SK-N-SH (cell line): Measurements from ENCODE around the gene CENPX. TPM values are rescaled to one million over a fixed set of nuclear protein-coding genes. Genes with fewer than 3 reads are reported as not detected.

Experiments used
- CTCF ChIA-PET: fragments of 300-600, 350-600 bp; formaldehyde crosslinking; extraction: SDS; loops from one replicate; lab custom pipeline; 2021; lab: Yijun Ruan, JAX
- POLR2A ChIA-PET: fragments of 350-600 bp; sonication (Branson Sonifier 250); formaldehyde crosslinking; extraction: SDS; loops from one replicate; lab custom pipeline; 2020; ENCODE audit warnings: antibody characterized with exemption, inconsistent platforms; lab: Yijun Ruan, JAX
- DNase-seq: peaks from one replicate; pipeline ENCODE4 v3.0.0; 2012
- H2AFZ ChIP-seq: fragments of 200-600 bp; sonication (generic); 2 replicates; pipeline ENCODE4 v1.8.1; 2016; ENCODE audit warnings: antibody characterized with exemption, mild to moderate bottlenecking, low read depth
- H3F3A ChIP-seq: fragments of 200-600 bp; sonication (generic); replicated peaks from 2 replicates; pipeline ENCODE3; 2016; ENCODE audit warnings: antibody characterized with exemption, mild to moderate bottlenecking; ENCODE audit not compliant: insufficient read depth
- H3K27ac ChIP-seq, 2 experiments: fragments of 200-500 bp in 1 of 2; fragments of 200-600 bp in 1 of 2; sonication (Bioruptor generic) in 1 of 2; sonication (generic), shearing (Covaris generic) in 1 of 2; 2 replicates each; pipeline versions ENCODE4 v1.5.1 to v1.6.1; 2014 to 2016; ENCODE audit warnings: low read depth in 2 of 2, inconsistent platforms in 1 of 2, low read length in 1 of 2, mild to moderate bottlenecking in 1 of 2, mixed read lengths in 1 of 2
- H3K27me3 ChIP-seq: fragments of 200-600 bp; sonication (generic), shearing (Covaris generic); 2 replicates; pipeline ENCODE4 v1.6.1; 2016; ENCODE audit warnings: mixed run types; ENCODE audit not compliant: insufficient read depth
- H3K36me3 ChIP-seq, 2 experiments: fragments of 200-500 bp in 1 of 2; fragments of 200-600 bp in 1 of 2; sonication (Bioruptor generic) in 1 of 2; sonication (generic) in 1 of 2; replicated peaks in 1 of 2; 2 replicates each; pipeline versions ENCODE3 to v1.5.1; 2014 to 2016; ENCODE audit warnings: low read length in 1 of 2, mild to moderate bottlenecking in 1 of 2; ENCODE audit not compliant: insufficient read depth in 2 of 2, control insufficient read depth in 1 of 2
- H3K4me1 ChIP-seq, 2 experiments: fragments of 200-500 bp in 1 of 2; fragments of 200-600 bp in 1 of 2; sonication (Bioruptor generic) in 1 of 2; sonication (generic), shearing (Covaris generic) in 1 of 2; 2 replicates each; pipeline versions ENCODE4 v1.5.1 to v1.6.1; 2014 to 2016; ENCODE audit warnings: low read depth in 1 of 2, low read length in 1 of 2, mixed run types in 1 of 2; ENCODE audit not compliant: insufficient read depth in 2 of 2, control insufficient read depth in 1 of 2
- H3K4me2 ChIP-seq: fragments of 200-600 bp; sonication (generic), shearing (Covaris generic); 2 replicates; pipeline ENCODE4 v1.6.1; 2017; ENCODE audit warnings: mixed run types
- H3K4me3 ChIP-seq, 2 experiments: fragments of 200-500 bp in 1 of 2; fragments of 200-600 bp in 1 of 2; sonication (Bioruptor generic) in 1 of 2; sonication (generic), shearing (Covaris generic) in 1 of 2; 2 replicates each; pipeline versions ENCODE4 v1.5.1 to v1.8.1; 2014 to 2016; ENCODE audit warnings: low read depth in 2 of 2, inconsistent platforms in 1 of 2, low read length in 1 of 2, mild to moderate bottlenecking in 1 of 2, mixed read lengths in 1 of 2, moderate library complexity in 1 of 2
- H3K79me2 ChIP-seq: fragments of 200-600 bp; sonication (generic); 2 replicates; pipeline ENCODE4 v1.8.1; 2017; ENCODE audit warnings: mild to moderate bottlenecking; ENCODE audit not compliant: insufficient read depth
- H3K9ac ChIP-seq: fragments of 200-600 bp; sonication (generic); 2 replicates; pipeline ENCODE4 v1.6.1; 2017; ENCODE audit warnings: mixed run types
- H3K9me2 ChIP-seq: fragments of 200-600 bp; sonication (generic); 2 replicates; pipeline ENCODE4 v1.6.1; 2017; ENCODE audit warnings: mixed run types
- H3K9me3 ChIP-seq: fragments of 200-600 bp; sonication (generic); 2 replicates; pipeline ENCODE4 v1.6.1; 2017; ENCODE audit warnings: mixed run types, mild to moderate bottlenecking, moderate library complexity
- H4K20me1 ChIP-seq: fragments of 200-600 bp; sonication (generic); 2 replicates; pipeline ENCODE4 v1.6.1; 2017; ENCODE audit warnings: mild to moderate bottlenecking, mixed run types; ENCODE audit not compliant: insufficient read depth
- EP300 ChIP-seq, 2 experiments: IDR thresholded peaks; 2 replicates each; pipeline versions ENCODE4 v1.4.0 to v1.6.1; 2012; ENCODE audit warnings: borderline replicate concordance in 1 of 2, low read depth in 1 of 2, low read length in 1 of 2
- EZH2phosphoT487 ChIP-seq: fragments of 200-600 bp; sonication (generic); IDR thresholded peaks from 2 replicates; pipeline ENCODE4 v1.6.1; 2017; ENCODE audit warnings: low read depth, mixed run types, mild to moderate bottlenecking, antibody characterized with exemption, moderate library complexity, borderline replicate concordance
- FOXJ3 ChIP-seq: sonication (generic); formaldehyde crosslinking; IDR thresholded peaks from 2 replicates; pipeline ENCODE4 v1.5.1; 2020; ENCODE audit warnings: mild to moderate bottlenecking, missing genetic modification reagents
- FOXM1 ChIP-seq: IDR thresholded peaks from 2 replicates; pipeline ENCODE4 v1.4.0; 2012; ENCODE audit warnings: low read depth, mild to moderate bottlenecking
- GABPA ChIP-seq: IDR thresholded peaks from 2 replicates; pipeline ENCODE4 v1.4.0; 2012; ENCODE audit warnings: low read depth, mild to moderate bottlenecking
- IRF3 ChIP-seq: fragments of 150-350 bp; IDR thresholded peaks from 2 replicates; pipeline ENCODE4 v1.6.1; 2016; ENCODE audit warnings: mild to moderate bottlenecking, low read depth, low read length
- JUND ChIP-seq: IDR thresholded peaks from 2 replicates; pipeline ENCODE4 v1.4.0; 2012
- MXI1 ChIP-seq: IDR thresholded peaks from 2 replicates; pipeline ENCODE4 v1.6.1; 2012; ENCODE audit warnings: mild to moderate bottlenecking, low read depth, low read length, improper control_type of control experiment
- NFIC ChIP-seq: IDR thresholded peaks from 2 replicates; pipeline ENCODE4 v1.4.0; 2012; ENCODE audit warnings: borderline replicate concordance
- PBX3 ChIP-seq: IDR thresholded peaks from 2 replicates; pipeline ENCODE4; 2012
- POLR2AphosphoS5 ChIP-seq: IDR thresholded peaks from 2 replicates; pipeline ENCODE4 v1.6.1; 2012; ENCODE audit warnings: low read depth, low read length
- RAD21 ChIP-seq: IDR thresholded peaks from 2 replicates; pipeline ENCODE4 v1.6.1; 2012; ENCODE audit warnings: mild to moderate bottlenecking, low read length
- RCOR1 ChIP-seq: fragments of 150-350 bp; IDR thresholded peaks from 2 replicates; pipeline ENCODE4 v1.6.1; 2017; ENCODE audit warnings: antibody characterized with exemption, low read length
- RFX5 ChIP-seq: IDR thresholded peaks from 2 replicates; pipeline ENCODE4 v1.6.1; 2012; ENCODE audit warnings: mild to moderate bottlenecking, improper control_type of control experiment, low read length
- RXRA ChIP-seq: IDR thresholded peaks from 2 replicates; pipeline ENCODE4 v1.4.0; 2012; ENCODE audit warnings: low read depth, mild to moderate bottlenecking, borderline replicate concordance
- SMC3 ChIP-seq: IDR thresholded peaks from 2 replicates; pipeline ENCODE4 v1.6.1; 2012; ENCODE audit warnings: low read depth, low read length, improper control_type of control experiment
- TAF1 ChIP-seq: IDR thresholded peaks from 2 replicates; pipeline ENCODE4 v1.6.1; 2012; ENCODE audit warnings: low read depth, mild to moderate bottlenecking, low read length, moderate library complexity, borderline replicate concordance
- USF2 ChIP-seq: fragments of 150-350 bp; IDR thresholded peaks from 2 replicates; pipeline ENCODE4 v1.6.1; 2017; ENCODE audit warnings: antibody characterized with exemption, low read length, low read depth, borderline replicate concordance
- WGBS: methylation state at CpG from one replicate; pipeline ENCODE4 v1.1.6; 2017; ENCODE audit warnings: low lambda C conversion rate; 5-methylcytosine and 5-hydroxymethylcytosine counted together
- polyA plus RNA-seq, 3 experiments: library from polyadenylated mRNA; depleted of rRNA; stranded (reverse); fragments of >200 nt; gene quantifications; 2 replicates each; pipeline ENCODE4 v1.2.3, GENCODE V29; 2012

The CENPX gene
- polyA plus RNA-seq, 1 of the 3 experiments (the other 2 are of a cell fraction) = 255 TPM

- Histone ChIP-seq H4K20me1 (peaks cover 9% of the 10 kb centered on the region; the same call in 1 of the 2 replicates), H3K79me2 (peaks cover 26% of the 10 kb centered on the region), H3K9ac (no peak overlapping the region), H3K9me2 (no peaks in the 10 kb centered on the region), H3K27ac (no peak overlapping the region), H3K9me3 (no peaks in the 10 kb centered on the region), H3K27me3 (no peaks in the 10 kb centered on the region), H3F3A (peaks cover 5% of the 10 kb centered on the region), H3K4me1 (peaks cover 0 to 17% of the 10 kb centered on the region in 2 experiments; a peak in 1 of 4 replicates), H3K4me2 (no peak overlapping the region), H3K36me3 (peaks cover 15 to 35% of the 10 kb centered on the region in 2 experiments), H2AFZ (no peak overlapping the region), H3K4me3 (no peak overlapping the region)
- no peak for DNase-seq
- 93% methylated on average over 18 of the region's 25 CpGs for WGBS
- ChIA-PET CTCF (interaction anchor here (0.8 to 4.1 kb wide), 3 partner anchors 10 to 27 kb away, joined by 3 to 42 read pairs (median 10); partner anchors contain the start of genes DCXR and RAC3), POLR2A (no interaction called here)
- TF ChIP-seq POLR2AphosphoS5 (no peak), RAD21 (no peak), RXRA (no peak), RCOR1 (no peak), EZH2phosphoT487 (no peak), FOXM1 (no peak), MXI1 (no peak), USF2 (no peak), FOXJ3 (no peak), TAF1 (no peak), EP300 (IDR thresholded peaks at IDR 0.05; ENCODE audit: borderline replicate concordance in 1 of 2, low read depth in 1 of 2, low read length in 1 of 2) (no peak), GABPA (no peak), JUND (no peak), SMC3 (no peak), RFX5 (no peak), IRF3 (no peak), PBX3 (no peak), NFIC (no peak)
Observed at GRCh38 chr17:82047914-82048570, 25.4 kb upstream of the CENPX start.
